Pancreas (tissue), 10 donors: Measurements from ENCODE around the gene SMAP1. TPM values are rescaled to one million over a fixed set of nuclear protein-coding genes. Genes with fewer than 3 reads are reported as not detected.

Source experiments
- ATAC-seq, 4 donors: fragments of 200-7000 bp; cut with Tn5 transposase; one replicate each; pipeline versions ENCODE4 v1.8.0 to v1.9.1; 2020; ENCODE audit warnings: mild to moderate bottlenecking in 4 of 4, moderate library complexity in 4 of 4
- DNase-seq, 6 donors: peaks; one replicate each; pipeline ENCODE4 v3.0.0-alpha.2; 2020
- FAIRE-seq: peaks from 2 replicates; lab custom pipeline; 2012; peaks lifted over from hg19 to GRCh38; lab: Jason Lieb, UNC
- H3K27ac ChIP-seq, 4 donors: fragments of 200-600 bp; sonication (generic); 1 replicate in 3 of 4; 2 replicates in 1 of 4; pipeline versions ENCODE4 v1.5.0 to v1.8.0; 2020
- H3K27me3 ChIP-seq, 4 donors: fragments of 200-600 bp; one replicate each; pipeline ENCODE4 v1.8.0; 2021
- H3K36me3 ChIP-seq, 3 donors: fragments of 200-600 bp; sonication (generic) in 1 of 3; one replicate each; pipeline versions ENCODE4 v1.5.0 to v1.8.0; 2020 to 2021
- H3K4me1 ChIP-seq, 3 donors: fragments of 200-600 bp; one replicate each; pipeline ENCODE4 v1.8.0; 2021
- H3K4me3 ChIP-seq, 4 donors: fragments of 200-600 bp; sonication (generic) in 2 of 4; one replicate each; pipeline versions ENCODE4 v1.5.0 to v1.8.0; 2020 to 2021
- H3K9me3 ChIP-seq, 4 donors: fragments of 200-600 bp; one replicate each; pipeline ENCODE4 v1.8.0; 2021
- WGBS, 2 donors: extraction: QIAGEN DNeasy Blood & Tissue Kit; methylation state at CpG; one replicate each; pipeline ENCODE4 v1.1.7; 2013; 5-methylcytosine and 5-hydroxymethylcytosine counted together
- intact Hi-C, 3 donors: fragments of 100-400 bp; cut with DNase I; formaldehyde crosslinking; loops; one replicate each; pipeline versions ENCODE4 v1.11.1 to v1.14.2; 2022
- polyA plus RNA-seq, 2 donors: library from polyadenylated mRNA; stranded (reverse); fragments of 200-250 nt; gene quantifications; one replicate each; pipeline ENCODE4 v1.2.3, GENCODE V29; 2013
- total RNA-seq, 6 donors: library from RNA; stranded (reverse); fragmentation: NEBNext Ultra II Directional in 4 of 6; extraction: Animal tissue kit (Norgen Biotek cat#: 25700) in 4 of 6; gene quantifications; one replicate each; pipeline versions ENCODE4 v1.2.1 to v1.2.4, GENCODE V29; 2021 to 2023
- TF ChIP-seq, protein P1 (sequence below), 4 donors: fragments of 200-600 bp; sonication (generic) in 3 of 4; IDR thresholded peaks; one replicate each; pipeline versions ENCODE4 v1.5.0 to v1.8.0; 2021; ENCODE audit warnings: antibody characterized with exemption in 4 of 4
- donor health status: healthy with polysubstance abuse.
- donor health status: DM: no; HTN: no; CAD: no; lungs with moderate emphysema.
- donor health status: DM: no; HTN: no; CAD: no.
- donor health status: control.
- donor health status: control.
- donor health status: Bipolar disorder and iron deficiency.
- donor health status: DM: yes; HTN: yes; CAD: no.
- donor health status: DM: no; HTN: no; CAD: no.
- donor health status: DM: no; HTN: no; CAD: no.
- donor health status: DM: yes; HTN: yes; CAD: no.

The SMAP1 gene
- total and polyA plus RNA-seq, 8 donors: 11.4 to 21.2 (median 17.3) TPM

DNA sequence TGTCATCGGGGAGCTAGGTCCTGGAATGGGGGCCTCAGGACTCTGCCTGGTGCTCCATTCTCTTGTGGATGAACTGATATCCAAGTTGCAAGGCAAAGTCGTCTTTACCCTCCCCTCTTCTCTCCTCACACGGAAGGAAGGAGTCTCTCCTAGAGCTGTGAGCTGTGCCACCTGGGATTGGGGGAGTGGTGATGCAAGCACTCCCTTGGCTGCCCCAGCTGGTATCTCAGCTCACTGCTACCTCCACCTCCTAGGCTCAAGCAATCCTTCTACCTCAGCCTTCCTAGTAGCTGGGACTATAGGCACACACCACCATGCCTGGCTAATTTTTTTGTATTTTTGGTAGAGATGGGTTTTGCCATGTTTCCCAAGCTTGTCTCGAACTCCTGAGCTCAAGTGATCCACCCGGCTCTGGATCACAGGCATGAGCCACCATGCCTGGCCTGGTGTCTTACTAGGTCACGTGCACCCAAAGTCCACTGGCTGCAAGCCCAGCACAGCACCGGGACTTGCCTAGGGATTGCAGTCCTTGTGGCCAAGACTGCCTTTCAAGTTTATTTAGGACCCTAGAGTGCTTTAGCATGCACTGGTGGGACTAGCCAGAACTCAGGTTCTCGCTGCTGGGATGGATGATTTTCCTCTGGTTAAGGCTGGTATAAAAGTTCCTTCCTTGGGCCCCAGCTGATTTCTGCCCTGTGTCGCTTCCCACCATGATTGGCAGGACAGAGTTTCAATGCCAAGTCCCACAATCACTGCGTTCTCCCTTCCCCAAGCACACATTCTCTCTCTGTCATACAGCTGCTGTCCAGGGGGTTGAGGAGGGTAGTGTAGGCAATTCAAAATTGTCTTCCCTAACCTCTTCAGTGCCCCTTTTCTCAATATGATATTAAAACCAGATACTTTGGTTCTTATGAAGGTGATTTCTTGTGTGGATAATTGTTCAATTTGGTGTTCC is 33.5 kb downstream of the SMAP1 start:
- TF ChIP-seq, protein P1, sequence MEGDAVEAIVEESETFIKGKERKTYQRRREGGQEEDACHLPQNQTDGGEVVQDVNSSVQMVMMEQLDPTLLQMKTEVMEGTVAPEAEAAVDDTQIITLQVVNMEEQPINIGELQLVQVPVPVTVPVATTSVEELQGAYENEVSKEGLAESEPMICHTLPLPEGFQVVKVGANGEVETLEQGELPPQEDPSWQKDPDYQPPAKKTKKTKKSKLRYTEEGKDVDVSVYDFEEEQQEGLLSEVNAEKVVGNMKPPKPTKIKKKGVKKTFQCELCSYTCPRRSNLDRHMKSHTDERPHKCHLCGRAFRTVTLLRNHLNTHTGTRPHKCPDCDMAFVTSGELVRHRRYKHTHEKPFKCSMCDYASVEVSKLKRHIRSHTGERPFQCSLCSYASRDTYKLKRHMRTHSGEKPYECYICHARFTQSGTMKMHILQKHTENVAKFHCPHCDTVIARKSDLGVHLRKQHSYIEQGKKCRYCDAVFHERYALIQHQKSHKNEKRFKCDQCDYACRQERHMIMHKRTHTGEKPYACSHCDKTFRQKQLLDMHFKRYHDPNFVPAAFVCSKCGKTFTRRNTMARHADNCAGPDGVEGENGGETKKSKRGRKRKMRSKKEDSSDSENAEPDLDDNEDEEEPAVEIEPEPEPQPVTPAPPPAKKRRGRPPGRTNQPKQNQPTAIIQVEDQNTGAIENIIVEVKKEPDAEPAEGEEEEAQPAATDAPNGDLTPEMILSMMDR (IDR thresholded peaks at IDR 0.05): no peak
- H3K36me3 ChIP-seq: no peaks in the 10 kb centered on the region
- intact Hi-C loops: no loop called here

DNA sequence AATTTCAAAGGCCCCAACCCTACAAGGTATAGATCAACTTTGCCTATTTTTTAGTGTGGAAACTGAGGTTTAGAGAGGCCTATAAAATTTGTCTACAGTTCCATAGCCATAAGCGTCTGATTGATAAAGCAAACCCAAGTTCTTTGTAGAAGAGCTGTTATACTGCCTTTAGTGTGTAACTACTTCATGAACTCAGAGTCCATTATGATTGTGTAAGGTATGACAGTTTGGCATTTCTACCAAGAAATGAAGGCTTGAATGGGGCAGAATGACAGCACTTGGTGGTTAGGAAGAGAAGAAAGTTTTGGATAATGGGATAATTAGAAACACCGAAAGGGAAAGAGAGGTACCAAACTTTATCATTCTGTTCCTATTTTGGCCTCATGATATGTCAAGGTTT is 38.1 kb downstream of the SMAP1 start:
- 78 to 80% methylated on average over 2 of the region's 2 CpGs for WGBS, 2 donors
- H3K36me3 ChIP-seq: no peaks in the 10 kb centered on the region
- no peak overlapping the region for H3K4me3 ChIP-seq
- H3K27ac ChIP-seq: no peak overlapping the region
- no peaks in the 10 kb centered on the region for H3K27me3 ChIP-seq
- H3K9me3 ChIP-seq: no peaks in the 10 kb centered on the region
- no peaks in the 10 kb centered on the region for H3K4me1 ChIP-seq
- DNase-seq: no peak
- no peak for ATAC-seq
- no peak for FAIRE-seq
- intact Hi-C loops: loop anchor here in 1 of 3 donors (5.0 kb wide), 1 partner anchor 182 kb away; no protein-coding TSS in a partner anchor
- TF ChIP-seq, protein P1 (IDR thresholded peaks at IDR 0.05): no peak

More for the DNA sequence above, 33.5 kb downstream of the SMAP1 start:
- H3K9me3 ChIP-seq: no peaks in the 10 kb centered on the region
- no peak overlapping the region for H3K27ac ChIP-seq
- FAIRE-seq (no peak), DNase-seq (peak in 4 of 6 donors; percentile 7 to 64 (median 34)), ATAC-seq (peak; percentile 61 to 82 (median 73))
- H3K27me3 ChIP-seq: no peaks in the 10 kb centered on the region
- H3K4me3 ChIP-seq: no peak overlapping the region
- H3K4me1 ChIP-seq: no peaks in the 10 kb centered on the region
- WGBS, 2 donors: 59 to 65% methylated on average over 9 to 10 of the region's 10 CpGs

DNA sequence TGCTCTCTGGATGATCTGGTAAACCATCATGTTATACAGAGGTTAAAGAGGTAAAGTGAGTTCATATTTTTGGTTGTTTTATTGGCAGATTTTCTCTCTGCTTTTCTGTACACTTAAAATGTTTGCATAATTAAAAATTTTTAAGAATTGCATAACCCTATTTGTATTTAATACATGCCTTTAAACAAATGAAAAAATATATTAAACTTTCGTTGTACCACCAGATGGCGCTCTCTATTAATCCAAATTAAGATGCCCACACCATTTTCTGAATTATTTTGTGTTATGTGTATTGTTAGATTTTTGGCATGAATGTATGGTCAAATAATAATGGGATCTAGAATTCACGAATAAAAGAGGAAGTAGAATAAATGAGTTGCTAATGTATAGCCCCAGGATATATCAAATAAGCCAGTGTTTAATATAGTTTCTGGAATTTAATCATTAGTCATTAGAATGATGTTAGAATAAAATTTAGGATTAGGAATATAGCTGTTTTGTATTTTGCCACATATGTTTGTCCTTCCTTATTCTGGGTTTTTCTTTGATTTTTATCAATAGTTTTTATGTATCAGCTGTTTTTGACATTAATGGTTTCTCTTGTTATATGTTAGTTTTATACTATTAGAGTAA is 38.9 kb downstream of the SMAP1 start:
- Histone ChIP-seq H3K9me3 (no peaks in the 10 kb centered on the region), H3K36me3 (no peaks in the 10 kb centered on the region), H3K4me3 (no peak overlapping the region), H3K27me3 (no peaks in the 10 kb centered on the region), H3K27ac (no peak overlapping the region), H3K4me1 (no peaks in the 10 kb centered on the region)
- FAIRE-seq: peak; percentile 98
- intact Hi-C loops: loop anchor here in 1 of 3 donors (5.0 kb wide), 1 partner anchor 181 kb away; no protein-coding TSS in a partner anchor
- TF ChIP-seq, protein P1 (IDR thresholded peaks at IDR 0.05): peak; percentile 35 to 58 (median 41)
- DNase-seq: no peak
- ATAC-seq: peak in 3 of 4 donors; percentile 39 to 44 (median 40)
- WGBS, 2 donors: 0 to 1% methylated on average over 3 of the region's 3 CpGs

DNA sequence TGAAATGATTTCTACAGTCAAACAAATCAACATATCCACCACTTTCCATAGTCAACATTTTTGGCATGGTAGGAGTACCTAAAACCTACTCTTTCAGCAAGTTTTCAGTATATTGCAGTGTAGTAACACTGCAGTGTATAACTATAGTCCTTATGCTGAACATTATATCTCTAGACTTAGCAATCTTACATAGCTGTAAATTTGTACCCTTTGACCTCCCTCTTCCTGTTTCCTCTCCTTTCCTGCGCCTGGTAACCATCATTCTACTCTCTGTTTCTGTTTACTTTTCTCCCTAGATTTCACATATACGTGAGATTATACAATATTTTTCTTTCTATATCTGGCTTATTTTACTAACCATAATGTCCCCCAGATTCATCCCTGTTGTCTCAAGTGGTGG is 40.2 kb downstream of the SMAP1 start:
- FAIRE-seq: no peak
- no peak for DNase-seq
- no peak overlapping the region for H3K4me3 ChIP-seq
- intact Hi-C loops: loop anchor here in 1 of 3 donors (5.0 kb wide), 1 partner anchor 179 kb away; no protein-coding TSS in a partner anchor
- H3K27me3 ChIP-seq: no peaks in the 10 kb centered on the region
- no peak overlapping the region for H3K27ac ChIP-seq
- 71 to 73% methylated on average over 2 of the region's 2 CpGs for WGBS, 2 donors
- no peaks in the 10 kb centered on the region for H3K36me3 ChIP-seq
- no peak for ATAC-seq
- no peaks in the 10 kb centered on the region for H3K4me1 ChIP-seq
- H3K9me3 ChIP-seq: no peaks in the 10 kb centered on the region
- TF ChIP-seq, protein P1 (IDR thresholded peaks at IDR 0.05): no peak
